CD4-positive, alpha-beta T cell treated with Interleukin-12 subunit alpha and Interleukin-12 subunit beta, for 1 hour (primary cell): ENCODE results near the gene GLB1L.
A peak's percentile ranks its signal among the peaks of the same experiment; 100 is the strongest.
"Not testable (repeated sequence)": the region's sequence is repeated elsewhere in the genome, so short reads cannot be mapped to it uniquely, and the experiment has no call there.

ENCODE experiments used
- DNase-seq: peaks from one replicate; pipeline ENCODE4 v3.0.0-alpha.2; 2020

GLB1L gene

GRCh38 chr2:219245148-219245898 is at the start of gene GLB1L, which contains the start of gene STK16:
GLB1L (minus strand) TSS chr2:219245444; CDS start chr2:219243573, 1,871 bp downstream.
STK16 (plus strand) TSS chr2:219245479; CDS start chr2:219246000, 521 bp downstream.
- DNase-seq: peak; percentile 89

DNA sequence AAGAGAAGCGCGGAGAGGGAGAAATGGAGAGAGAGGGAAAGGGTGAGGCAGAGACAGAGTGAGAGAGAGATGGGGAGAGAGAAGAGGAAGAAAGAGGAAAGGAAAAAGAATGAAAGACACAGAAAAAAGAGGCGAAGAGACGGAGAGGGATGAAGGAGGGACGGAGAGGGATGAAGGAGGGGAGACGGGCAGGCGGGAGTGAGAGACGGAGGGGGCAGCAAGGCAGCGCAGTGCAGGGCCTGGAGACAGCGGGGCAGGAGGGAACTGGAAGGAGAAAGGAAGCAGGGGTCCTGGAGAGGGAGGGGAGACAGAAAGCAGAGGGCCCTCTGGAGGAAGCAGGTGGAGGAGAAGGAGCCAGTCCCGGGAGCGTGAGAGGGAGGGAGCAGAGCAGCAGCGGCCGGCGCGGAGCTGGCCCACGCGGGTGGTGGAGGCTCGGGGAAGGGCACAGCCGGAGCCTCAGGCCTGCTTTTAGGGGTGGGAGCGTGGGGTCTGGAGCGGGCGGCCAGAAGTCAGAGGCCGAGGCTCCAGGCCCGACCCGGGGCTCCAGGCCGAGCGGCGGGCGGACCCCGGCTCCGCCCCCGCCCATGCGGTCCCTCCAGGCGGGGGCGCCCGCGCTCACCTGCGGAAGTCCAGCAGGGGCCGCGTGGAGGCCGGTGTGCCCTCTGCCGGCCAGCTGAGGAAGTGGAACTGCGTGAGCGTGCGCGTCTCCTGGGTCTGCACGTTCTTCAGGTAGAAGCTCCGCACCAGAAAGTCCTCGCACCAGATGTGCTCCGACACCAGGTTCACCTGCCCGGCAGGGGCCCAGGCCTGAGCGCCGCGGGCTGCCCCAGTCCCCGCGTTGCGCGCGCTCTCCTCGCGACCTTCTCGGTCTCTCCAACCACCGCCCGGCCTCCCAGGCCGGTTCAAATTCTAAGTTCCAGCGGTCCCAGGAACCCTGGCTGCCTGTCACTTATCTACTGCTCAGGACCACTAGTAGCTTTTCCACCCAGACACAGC is 49.4 kb upstream of the GLB1L start:
- peak; percentile 93 for DNase-seq

GRCh38 chr2:219293736-219294231 is 48.5 kb upstream of the GLB1L start:
- DNase-seq: no peak

DNA sequence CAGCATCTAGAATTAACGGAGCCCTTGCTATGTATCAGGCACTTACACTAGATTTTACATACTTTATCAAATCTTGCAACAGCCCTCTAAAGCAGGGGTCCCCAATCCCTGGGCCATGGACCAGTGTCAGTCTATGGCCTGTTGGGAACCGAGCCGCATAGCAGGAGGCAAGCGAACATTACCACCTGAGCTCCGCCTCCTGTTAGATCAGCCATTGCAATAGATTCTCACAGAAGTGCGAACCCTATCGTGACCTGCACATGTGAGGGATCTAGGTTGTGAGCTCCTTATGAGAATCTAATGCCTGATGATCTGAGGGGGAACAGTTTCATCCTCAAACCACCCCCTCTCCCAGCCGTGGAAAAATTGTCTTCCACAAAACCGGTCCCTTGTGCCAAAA is 47.4 kb upstream of the GLB1L start:
- DNase-seq: no peak

- DNase-seq: no peak
Measured at GRCh38 chr2:219291910-219292490, 46.8 kb upstream of the GLB1L start.

DNA sequence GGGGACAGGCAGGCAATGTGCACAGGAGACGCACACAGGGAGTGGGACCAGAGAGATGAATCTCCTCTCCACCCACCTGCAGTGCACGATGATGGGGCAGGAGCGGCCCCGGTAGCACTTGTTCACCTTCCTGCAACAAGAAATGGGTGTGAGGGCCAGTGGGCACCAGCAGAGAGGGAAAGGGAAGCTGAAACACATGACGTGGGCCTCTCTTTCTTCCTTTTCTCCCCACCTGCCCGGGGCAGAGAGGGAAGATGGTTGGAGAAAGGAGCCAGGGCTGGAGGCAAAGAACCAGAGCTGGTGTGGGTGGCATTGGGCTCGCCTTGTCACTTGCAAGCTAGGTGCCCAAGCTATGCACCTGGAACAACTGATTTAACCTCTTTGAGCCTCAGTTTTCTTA is 46.1 kb upstream of the GLB1L start:
- DNase-seq: no peak

- no peak for DNase-seq
Measured at GRCh38 chr2:219290381-219291171, 45.3 kb upstream of the GLB1L start.

GRCh38 chr2:219289537-219290361 is 44.5 kb upstream of the GLB1L start:
- DNase-seq: no peak

GRCh38 chr2:219289195-219289536 is 43.9 kb upstream of the GLB1L start:
- no peak for DNase-seq

- DNase-seq: no peak
Measured at GRCh38 chr2:219287580-219288265, 42.5 kb upstream of the GLB1L start.

GRCh38 chr2:219287116-219287440 is 41.8 kb upstream of the GLB1L start:
- DNase-seq: not testable (repeated sequence)

- no peak for DNase-seq
Measured at GRCh38 chr2:219286436-219287115, 41.3 kb upstream of the GLB1L start.

GRCh38 chr2:219285894-219286425 is 40.7 kb upstream of the GLB1L start:
- no peak for DNase-seq

DNA sequence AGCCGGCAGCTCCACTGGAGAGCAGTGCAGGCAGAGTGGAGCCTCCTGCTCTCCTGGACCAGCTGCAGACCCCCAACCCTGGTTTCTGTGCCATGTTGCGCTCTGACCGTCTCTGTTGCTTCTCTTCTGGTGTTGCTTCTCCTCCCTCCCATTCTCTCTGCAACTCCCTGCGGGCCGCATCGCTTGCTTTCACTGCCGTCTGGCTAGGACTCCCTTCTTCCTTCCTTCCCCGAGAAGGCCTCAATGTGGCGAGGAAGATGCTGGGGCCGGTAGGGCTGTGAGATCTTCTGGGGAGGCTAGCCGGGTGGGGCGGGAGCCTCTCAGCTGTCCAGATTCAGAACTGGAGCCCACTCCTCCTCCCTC is 40.1 kb upstream of the GLB1L start:
- DNase-seq: no peak

DNA sequence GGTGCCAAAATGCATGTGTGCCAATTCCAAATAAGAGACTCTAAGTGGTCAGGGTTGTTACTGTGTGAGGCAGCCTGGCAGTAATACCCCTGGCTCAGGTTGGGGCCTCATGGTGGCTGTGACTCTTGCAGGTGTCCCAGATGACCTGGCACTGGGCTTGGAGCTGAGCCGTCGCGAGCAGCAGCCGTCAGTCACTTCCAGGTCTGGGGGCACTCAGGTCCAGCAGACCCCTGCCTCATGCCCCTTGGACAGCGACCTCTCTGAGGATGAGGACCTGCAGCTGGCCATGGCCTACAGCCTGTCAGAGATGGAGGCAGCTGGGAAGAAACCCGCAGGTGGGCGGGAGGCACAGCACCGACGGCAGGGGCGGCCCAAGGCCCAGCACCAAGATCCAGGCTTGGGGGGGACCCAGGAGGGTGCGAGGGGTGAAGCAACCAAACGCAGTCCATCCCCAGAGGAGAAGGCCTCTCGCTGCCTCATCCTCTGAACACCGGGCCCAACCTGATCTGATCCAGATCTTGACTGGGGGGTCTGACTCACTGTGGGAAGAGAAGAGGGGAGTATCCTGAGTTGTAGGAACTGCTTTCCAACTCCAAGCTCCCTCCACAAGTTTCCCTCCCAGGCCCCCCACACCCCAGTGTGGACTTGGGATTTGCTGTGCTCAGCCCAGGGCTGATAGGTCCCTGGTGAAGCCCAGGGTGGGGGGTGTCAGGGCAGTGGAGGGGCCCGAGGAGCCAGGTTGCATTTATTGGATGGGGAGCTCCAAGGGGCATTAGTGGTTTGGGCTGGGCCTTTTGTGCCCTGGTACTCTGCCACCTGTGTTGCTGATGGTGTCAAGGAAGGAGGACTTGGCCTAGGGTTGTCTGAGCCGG is 39.5 kb upstream of the GLB1L start:
- DNase-seq: no peak

DNA sequence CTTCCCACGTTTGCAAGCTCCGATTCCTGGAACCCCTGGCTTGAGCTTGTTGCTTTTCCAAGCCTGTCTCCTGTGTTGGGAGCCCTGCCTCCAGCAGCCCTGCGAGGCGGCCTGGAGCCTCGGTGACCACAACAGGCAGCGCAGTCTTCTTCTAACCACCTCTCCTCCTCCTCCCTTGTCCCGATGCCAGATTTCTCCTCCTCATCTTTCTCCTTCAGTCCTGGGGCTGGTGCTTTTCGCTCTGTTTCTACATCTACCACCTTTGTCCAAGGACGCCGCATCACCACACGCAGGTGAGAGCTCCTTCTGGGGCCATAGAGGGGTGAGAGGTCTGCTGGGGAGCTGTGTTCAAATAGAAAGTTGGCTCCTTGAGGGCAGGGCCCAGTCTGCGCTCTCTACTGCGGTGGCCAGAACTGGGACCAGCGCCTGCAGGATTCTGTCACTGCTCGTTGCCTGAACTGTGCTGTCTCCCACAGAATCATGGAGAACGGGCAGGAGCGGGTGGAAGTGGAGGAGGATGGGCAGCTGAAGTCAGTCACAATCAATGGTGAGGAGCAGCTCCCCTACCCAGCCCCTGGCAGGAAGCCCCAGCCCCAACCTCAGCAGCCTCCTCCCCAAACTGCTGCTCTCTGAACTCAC is 37.8 kb upstream of the GLB1L start:
- no peak for DNase-seq

DNA sequence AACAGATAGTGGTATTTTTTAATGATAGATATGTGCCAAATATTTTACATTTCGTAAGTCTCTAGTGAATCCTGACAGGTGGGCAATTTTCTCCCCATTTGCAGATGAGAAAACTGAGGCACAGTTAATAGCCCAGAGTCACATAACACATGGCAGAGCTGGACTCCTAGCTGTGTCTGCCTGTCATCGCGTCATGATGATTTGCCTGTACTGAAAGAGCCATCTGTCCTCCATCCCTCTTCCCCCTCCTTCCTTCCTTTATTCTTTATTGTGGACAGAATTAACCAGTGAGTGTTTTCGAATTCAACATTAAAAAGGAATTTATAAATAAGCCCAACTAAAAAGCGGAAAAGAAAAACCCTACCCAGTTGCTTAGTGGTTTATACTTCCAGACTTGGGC is 37.1 kb upstream of the GLB1L start:
- no peak for DNase-seq

DNA sequence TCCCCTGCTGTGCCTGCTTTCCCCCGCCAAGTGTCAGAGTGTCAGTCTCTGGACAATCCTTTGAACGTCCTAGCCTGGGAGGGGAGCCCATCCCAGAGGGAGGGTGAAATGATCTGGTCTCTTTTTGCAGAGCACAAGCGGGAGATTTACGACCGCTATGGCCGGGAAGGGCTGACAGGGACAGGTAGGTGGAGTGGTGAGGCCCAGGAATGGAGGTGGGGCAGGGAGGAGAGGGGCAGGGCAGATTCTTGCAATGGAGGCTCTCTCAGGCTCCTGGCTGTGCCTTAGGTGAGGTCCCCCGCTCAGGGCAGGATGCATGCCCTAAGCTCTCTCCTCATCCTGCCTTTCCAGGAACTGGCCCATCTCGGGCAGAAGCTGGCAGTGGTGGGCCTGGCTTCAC is 36.3 kb upstream of the GLB1L start:
- DNase-seq: no peak

DNA sequence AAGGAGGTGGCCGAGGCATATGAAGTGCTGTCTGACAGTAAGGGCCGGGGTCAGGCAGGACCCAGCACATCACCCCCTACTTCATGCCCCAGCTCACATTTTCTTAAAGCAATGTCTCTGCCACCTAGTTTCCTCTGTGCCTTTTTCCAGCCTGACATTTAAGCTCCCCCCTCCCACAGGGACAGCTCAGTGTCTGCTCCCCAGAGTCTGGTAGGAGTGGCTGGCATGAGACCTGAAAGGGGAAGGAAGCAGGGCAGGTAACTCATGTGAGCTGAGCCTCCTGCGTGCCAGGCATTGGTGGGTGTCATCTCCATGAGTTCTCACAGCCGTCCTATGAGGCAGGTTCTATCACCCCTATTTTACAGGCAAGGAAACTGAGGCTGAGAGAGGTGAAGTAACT is 35.4 kb upstream of the GLB1L start:
- DNase-seq: no peak
